Natural killer cell (primary cell): ENCODE measurements around the gene RBM47. TPM values are rescaled to one million over a fixed set of nuclear protein-coding genes. Genes with fewer than 3 reads are reported as not detected.
"Not testable (repeated sequence)": the region's sequence is repeated elsewhere in the genome, so short reads cannot be mapped to it uniquely, and the experiment has no call there.

ENCODE experiments used
- ATAC-seq, 3 donors: fragments of 150-1000 bp in 2 of 3; fragments of 200-7000 bp in 1 of 3; cut with Tn5 transposase; 1 replicate in 1 of 3; 2 replicates in 2 of 3; pipeline ENCODE4 v1.10.0; 2021; ENCODE audit warnings: mild to moderate bottlenecking in 2 of 3, moderate library complexity in 2 of 3
- DNase-seq, 2 donors: peaks; one replicate each; pipeline versions ENCODE4 v3.0.0 to v3.0.0-alpha.2; 2013 to 2021; ENCODE audit warnings: mixed read lengths in 1 of 2
- H3K27ac ChIP-seq: one replicate; pipeline ENCODE4 v1.5.1; 2013; ENCODE audit warnings: mild to moderate bottlenecking, low read length
- H3K27me3 ChIP-seq: one replicate; pipeline ENCODE4 v1.6.1; 2013; ENCODE audit warnings: low read length; ENCODE audit not compliant: control insufficient read depth, insufficient read depth
- H3K36me3 ChIP-seq: one replicate; pipeline ENCODE4 v1.6.1; 2013; ENCODE audit warnings: low read length; ENCODE audit not compliant: control insufficient read depth, insufficient read depth
- H3K4me1 ChIP-seq: one replicate; pipeline ENCODE4 v1.6.1; 2013; ENCODE audit warnings: low read length; ENCODE audit not compliant: control insufficient read depth, insufficient read depth
- H3K4me3 ChIP-seq: one replicate; pipeline ENCODE4 v1.5.1; 2013; ENCODE audit warnings: low read length
- H3K9me3 ChIP-seq: one replicate; pipeline ENCODE4 v1.6.1; 2013; ENCODE audit warnings: low read length; ENCODE audit not compliant: control insufficient read depth, insufficient read depth
- H3K27ac Mint-ChIP-seq, 2 donors: one replicate each; pipeline ENCODE4 v1.8.0; 2022; ENCODE audit warnings: mild to moderate bottlenecking in 2 of 2, mixed read lengths in 2 of 2, moderate library complexity in 1 of 2
- H3K27me3 Mint-ChIP-seq, 2 donors: one replicate each; pipeline ENCODE4 v1.8.0; 2022; ENCODE audit warnings: low read depth in 2 of 2, mixed read lengths in 2 of 2
- H3K36me3 Mint-ChIP-seq: one replicate; pipeline ENCODE4 v1.8.0; 2022; ENCODE audit warnings: mixed read lengths
- H3K4me1 Mint-ChIP-seq, 2 donors: one replicate each; pipeline ENCODE4 v1.8.0; 2022; ENCODE audit warnings: mixed read lengths in 2 of 2
- H3K4me3 Mint-ChIP-seq: one replicate; pipeline ENCODE4 v1.8.0; 2022; ENCODE audit warnings: mild to moderate bottlenecking, moderate library complexity, mixed read lengths
- H3K9me3 Mint-ChIP-seq, 2 donors: one replicate each; pipeline ENCODE4 v1.8.0; 2022; ENCODE audit warnings: mixed read lengths in 2 of 2
- WGBS: methylation state at CpG from one replicate; pipeline ENCODE4 v1.1.7; 2013; ENCODE audit warnings: missing lambda C conversion rate; ENCODE audit not compliant: insufficient coverage; 5-methylcytosine and 5-hydroxymethylcytosine counted together
- intact Hi-C: fragments of 100-400 bp; cut with micrococcal nuclease; formaldehyde crosslinking; loops from one replicate; pipeline ENCODE4 v1.14.2; 2022
- total RNA-seq, 4 donors: library from RNA; stranded (reverse); fragments of 120-200 nt in 1 of 4; gene quantifications; one replicate each; pipeline versions ENCODE4 v1.2.3 to v1.2.4, GENCODE V29; 2013 to 2022
- TF ChIP-seq, protein P1 (sequence below): fragments of 200-600 bp; IDR thresholded peaks from one replicate; pipeline ENCODE4 v1.8.0; 2022; ENCODE audit warnings: antibody characterized with exemption

Gene RBM47
- total RNA-seq, 3 donors from 2014 or later (not counting 1 experiment from before 2014, with no cell fraction given) = 2.0 to 7.7 (median 3.9) TPM

DNA sequence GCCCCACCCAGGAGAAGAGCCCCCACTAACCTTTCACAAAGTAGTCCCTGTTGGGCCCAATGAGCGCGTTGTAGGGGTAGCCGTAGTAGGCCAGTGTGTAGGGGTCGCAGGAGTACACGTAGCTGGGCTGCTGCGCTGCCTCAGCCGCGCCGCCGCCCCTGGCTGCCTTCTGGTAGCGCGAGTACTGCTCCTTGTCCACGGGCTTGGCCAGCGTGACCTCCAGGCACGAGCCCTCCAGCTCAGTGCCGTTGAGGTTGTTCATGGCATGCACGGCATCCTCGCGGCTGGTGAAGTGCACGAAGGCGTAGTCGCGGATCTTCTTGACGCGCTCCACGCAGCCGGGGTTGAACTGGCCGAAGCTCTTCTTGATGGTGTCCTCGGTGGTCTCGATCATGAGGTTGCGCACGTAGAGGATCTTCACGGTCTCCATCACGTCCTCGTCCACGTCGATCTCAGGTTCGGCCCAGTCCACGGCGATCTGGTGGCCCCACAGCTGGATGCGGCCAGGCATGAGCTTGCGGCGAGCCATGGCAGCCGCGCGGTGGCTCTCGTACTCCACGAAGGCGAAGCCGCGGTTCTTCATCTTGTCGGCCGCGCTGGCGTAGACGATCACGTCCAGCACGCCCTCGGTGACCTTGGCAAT lies 191.8 kb downstream of the RBM47 start:
- DNase-seq (no peak), ATAC-seq (no peak)
- no peaks in the 10 kb centered on the region for H3K27me3 Mint-ChIP-seq
- no peaks in the 10 kb centered on the region for H3K4me1 Mint-ChIP-seq
- no peak overlapping the region for H3K4me3 Mint-ChIP-seq
- 98% methylated on average over 59 of the region's 59 CpGs for WGBS
- no peaks in the 10 kb centered on the region for H3K9me3 Mint-ChIP-seq
- no peak overlapping the region for H3K27ac Mint-ChIP-seq
- Histone ChIP-seq H3K27ac (no peak overlapping the region), H3K9me3 (no peaks in the 10 kb centered on the region), H3K4me1 (no peaks in the 10 kb centered on the region), H3K27me3 (no peaks in the 10 kb centered on the region), H3K36me3 (no peaks in the 10 kb centered on the region), H3K4me3 (no peak overlapping the region)
- intact Hi-C loops = no loop called here
- TF ChIP-seq, protein P1, sequence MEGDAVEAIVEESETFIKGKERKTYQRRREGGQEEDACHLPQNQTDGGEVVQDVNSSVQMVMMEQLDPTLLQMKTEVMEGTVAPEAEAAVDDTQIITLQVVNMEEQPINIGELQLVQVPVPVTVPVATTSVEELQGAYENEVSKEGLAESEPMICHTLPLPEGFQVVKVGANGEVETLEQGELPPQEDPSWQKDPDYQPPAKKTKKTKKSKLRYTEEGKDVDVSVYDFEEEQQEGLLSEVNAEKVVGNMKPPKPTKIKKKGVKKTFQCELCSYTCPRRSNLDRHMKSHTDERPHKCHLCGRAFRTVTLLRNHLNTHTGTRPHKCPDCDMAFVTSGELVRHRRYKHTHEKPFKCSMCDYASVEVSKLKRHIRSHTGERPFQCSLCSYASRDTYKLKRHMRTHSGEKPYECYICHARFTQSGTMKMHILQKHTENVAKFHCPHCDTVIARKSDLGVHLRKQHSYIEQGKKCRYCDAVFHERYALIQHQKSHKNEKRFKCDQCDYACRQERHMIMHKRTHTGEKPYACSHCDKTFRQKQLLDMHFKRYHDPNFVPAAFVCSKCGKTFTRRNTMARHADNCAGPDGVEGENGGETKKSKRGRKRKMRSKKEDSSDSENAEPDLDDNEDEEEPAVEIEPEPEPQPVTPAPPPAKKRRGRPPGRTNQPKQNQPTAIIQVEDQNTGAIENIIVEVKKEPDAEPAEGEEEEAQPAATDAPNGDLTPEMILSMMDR = no peak
- no peaks in the 10 kb centered on the region for H3K36me3 Mint-ChIP-seq

DNA sequence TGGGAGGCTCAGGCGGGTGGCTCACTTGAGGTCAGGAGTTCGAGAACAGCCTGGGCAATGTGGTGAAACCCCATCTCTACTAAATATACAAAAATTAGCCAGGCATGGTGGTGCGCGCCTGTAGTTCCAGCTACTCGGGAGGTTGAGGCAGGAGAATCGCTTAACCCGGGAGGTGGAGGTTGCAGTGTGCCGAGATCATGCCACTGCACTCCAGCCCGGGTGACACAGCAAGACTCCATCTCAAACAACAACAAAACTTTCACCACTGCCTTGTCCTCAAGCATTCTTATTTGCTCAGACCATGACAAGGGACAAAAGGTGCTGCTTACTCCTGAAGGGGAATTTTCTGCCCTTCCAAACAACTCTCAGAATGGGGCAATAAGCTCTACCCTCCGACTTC lies 194.4 kb downstream of the RBM47 start:
- H3K27ac Mint-ChIP-seq, intact Hi-C loops: not testable (repeated sequence)

GRCh38 chr4:40434126-40434687 lies 195.5 kb downstream of the RBM47 start:
- DNase-seq (no peak), ATAC-seq (no peak)
- no peaks in the 10 kb centered on the region for H3K9me3 Mint-ChIP-seq
- H3K27me3 ChIP-seq = no peaks in the 10 kb centered on the region
- intact Hi-C loops = no loop called here
- no peaks in the 10 kb centered on the region for H3K4me1 Mint-ChIP-seq
- no peak overlapping the region for H3K27ac ChIP-seq
- H3K27ac Mint-ChIP-seq = no peak overlapping the region
- H3K9me3 ChIP-seq = no peaks in the 10 kb centered on the region
- TF ChIP-seq, protein P1 = no peak
- WGBS = 100% methylated on average over 4 of the region's 6 CpGs
- H3K27me3 Mint-ChIP-seq = no peaks in the 10 kb centered on the region
- no peak overlapping the region for H3K4me3 ChIP-seq
- H3K4me3 Mint-ChIP-seq = no peak overlapping the region
- no peaks in the 10 kb centered on the region for H3K36me3 ChIP-seq
- H3K4me1 ChIP-seq = no peaks in the 10 kb centered on the region
- no peaks in the 10 kb centered on the region for H3K36me3 Mint-ChIP-seq

More for the DNA sequence above, 194.4 kb downstream of the RBM47 start:
- not testable (repeated sequence) for H3K4me1 Mint-ChIP-seq, H3K27me3 ChIP-seq, H3K27ac ChIP-seq, ATAC-seq, H3K4me3 ChIP-seq, H3K4me3 Mint-ChIP-seq, H3K4me1 ChIP-seq, H3K9me3 ChIP-seq, H3K9me3 Mint-ChIP-seq, H3K36me3 Mint-ChIP-seq, H3K27me3 Mint-ChIP-seq, H3K36me3 ChIP-seq, DNase-seq
- WGBS = 96% methylated on average over 10 of the region's 10 CpGs

- Histone ChIP-seq H3K9me3 (no peaks in the 10 kb centered on the region), H3K36me3 (no peaks in the 10 kb centered on the region), H3K27ac (no peak overlapping the region), H3K27me3 (no peaks in the 10 kb centered on the region), H3K4me3 (no peak overlapping the region), H3K4me1 (no peaks in the 10 kb centered on the region)
- H3K4me3 Mint-ChIP-seq = no peak overlapping the region
- 98% methylated on average over 10 of the region's 10 CpGs for WGBS
- H3K9me3 Mint-ChIP-seq = no peaks in the 10 kb centered on the region
- intact Hi-C loops = no loop called here
- TF ChIP-seq, protein P1 = no peak
- no peaks in the 10 kb centered on the region for H3K27me3 Mint-ChIP-seq
- DNase-seq (no peak), ATAC-seq (no peak)
- H3K36me3 Mint-ChIP-seq = no peaks in the 10 kb centered on the region
- no peak overlapping the region for H3K27ac Mint-ChIP-seq
- no peaks in the 10 kb centered on the region for H3K4me1 Mint-ChIP-seq
Measured at GRCh38 chr4:40432504-40432903, 197.2 kb downstream of the RBM47 start.

DNA sequence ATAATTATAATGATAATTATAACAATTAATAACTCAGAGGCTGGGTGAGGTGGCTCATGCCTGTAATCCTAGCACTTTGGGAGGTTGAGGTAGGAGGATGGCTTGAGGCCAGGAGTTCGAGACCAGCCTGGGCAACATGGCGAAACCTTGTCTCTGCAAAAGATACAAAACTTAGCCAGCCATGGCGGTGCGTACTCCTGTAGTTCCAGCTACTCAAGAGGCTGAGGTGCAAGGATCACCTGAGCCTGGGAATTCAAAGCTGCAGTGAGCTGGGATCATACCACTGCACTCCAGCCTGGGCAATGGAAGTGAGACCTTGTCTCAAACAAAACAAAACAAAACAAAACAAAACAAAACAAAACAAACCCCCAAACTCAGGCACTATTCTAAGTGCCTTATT lies 201.8 kb downstream of the RBM47 start:
- WGBS = 97% methylated on average over 4 of the region's 4 CpGs

More for the DNA sequence above, 201.8 kb downstream of the RBM47 start:
- DNase-seq, intact Hi-C loops, H3K27ac ChIP-seq, H3K36me3 ChIP-seq, H3K9me3 ChIP-seq, H3K27ac Mint-ChIP-seq, H3K4me1 ChIP-seq, H3K4me3 ChIP-seq, H3K4me1 Mint-ChIP-seq, H3K27me3 ChIP-seq, H3K4me3 Mint-ChIP-seq, ATAC-seq, H3K9me3 Mint-ChIP-seq, H3K36me3 Mint-ChIP-seq: not testable (repeated sequence)
- H3K27me3 Mint-ChIP-seq = peaks cover 4 to 11% of the 10 kb centered on the region in 2 donors
